ENCODE measurements around the gene HSPB8. TPM values are rescaled to one million over a fixed set of nuclear protein-coding genes. Genes with fewer than 3 reads are reported as not detected.
A peak's percentile ranks its signal among the peaks of the same experiment; 100 is the strongest.

The HSPB8 gene
- total RNA-seq (2014; rRNA removed; shearing (Covaris generic)): 16.3 and 18.4 TPM in 2 replicates

GRCh38 chr12:119178544-119179334, at the start of gene HSPB8:
HSPB8 (plus strand) TSS chr12:119178931; CDS start chr12:119179313, 382 bp downstream.
- DNase-seq (ENCODE audit: low read depth): peak; percentile 90

- no peak for DNase-seq (ENCODE audit: low read depth)
Measured at GRCh38 chr12:119129827-119130434, 48.8 kb upstream of the HSPB8 start.

- DNase-seq (ENCODE audit: low read depth): no peak
Measured at GRCh38 chr12:119130523-119130922, 48.2 kb upstream of the HSPB8 start.

GRCh38 chr12:119134284-119135072, 44.3 kb upstream of the HSPB8 start:
- no peak for DNase-seq (ENCODE audit: low read depth)

GRCh38 chr12:119136811-119137410, 41.8 kb upstream of the HSPB8 start:
- DNase-seq (ENCODE audit: low read depth): no peak

GRCh38 chr12:119139448-119139847, 39.3 kb upstream of the HSPB8 start:
- no peak for DNase-seq (ENCODE audit: low read depth)

GRCh38 chr12:119145367-119145766, 33.4 kb upstream of the HSPB8 start:
- DNase-seq (ENCODE audit: low read depth): no peak

- no peak for DNase-seq (ENCODE audit: low read depth)
Measured at GRCh38 chr12:119147847-119148448, 30.8 kb upstream of the HSPB8 start.

- DNase-seq (ENCODE audit: low read depth): no peak
Measured at GRCh38 chr12:119149270-119149669, 29.5 kb upstream of the HSPB8 start.

- no peak for DNase-seq (ENCODE audit: low read depth)
Measured at GRCh38 chr12:119151445-119152026, 27.2 kb upstream of the HSPB8 start.

- DNase-seq (ENCODE audit: low read depth): peak; percentile 33
Measured at GRCh38 chr12:119153477-119154434, 25.0 kb upstream of the HSPB8 start.

GRCh38 chr12:119154435-119154818, 24.3 kb upstream of the HSPB8 start:
- DNase-seq (ENCODE audit: low read depth): no peak

GRCh38 chr12:119156401-119157044, 22.2 kb upstream of the HSPB8 start:
- DNase-seq (ENCODE audit: low read depth): no peak

GRCh38 chr12:119157528-119157927, 21.2 kb upstream of the HSPB8 start:
- no peak for DNase-seq (ENCODE audit: low read depth)

GRCh38 chr12:119157978-119158377, 20.8 kb upstream of the HSPB8 start:
- DNase-seq (ENCODE audit: low read depth): no peak

GRCh38 chr12:119158402-119158801, 20.3 kb upstream of the HSPB8 start:
- DNase-seq (ENCODE audit: low read depth): no peak

- no peak for DNase-seq (ENCODE audit: low read depth)
Measured at GRCh38 chr12:119159844-119160243, 18.9 kb upstream of the HSPB8 start.

GRCh38 chr12:119167902-119168301, 10.8 kb upstream of the HSPB8 start:
- DNase-seq (ENCODE audit: low read depth): no peak

GRCh38 chr12:119168721-119169120, 10.0 kb upstream of the HSPB8 start:
- DNase-seq (ENCODE audit: low read depth): no peak

GRCh38 chr12:119169150-119169549, 9.6 kb upstream of the HSPB8 start:
- no peak for DNase-seq (ENCODE audit: low read depth)
